GM18858 (cell line): Measurements from ENCODE around the gene TEC.
A peak's percentile ranks its signal among the peaks of the same experiment; 100 is the strongest.
"Not testable (repeated sequence)": the region's sequence is repeated elsewhere in the genome, so short reads cannot be mapped to it uniquely, and the experiment has no call there.

Experiments
- ATAC-seq: cut with Tn5 transposase; IDR thresholded peaks from one replicate; pipeline ENCODE4 v1.9.1; 2021; ENCODE audit not compliant: unreplicated experiment

Gene TEC

DNA sequence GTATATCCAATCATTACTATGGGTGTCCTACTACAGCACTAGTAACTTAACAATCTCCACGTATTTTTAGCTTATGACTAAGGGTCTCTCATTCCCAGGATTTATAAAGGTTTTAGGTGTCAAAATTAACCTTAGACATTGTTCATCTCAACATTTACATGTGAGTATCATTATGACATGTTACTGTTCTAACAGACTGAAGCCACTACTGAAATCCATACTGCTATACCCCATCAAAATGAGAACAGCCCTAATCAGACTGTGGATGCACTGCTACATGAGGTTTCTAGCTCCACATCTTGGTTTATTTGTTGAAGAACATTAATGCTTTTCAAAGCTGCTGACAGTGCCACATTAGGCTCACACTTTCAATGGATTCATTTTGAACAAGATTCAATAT lies 100.0 kb downstream of the TEC start:
- no peak for ATAC-seq

DNA sequence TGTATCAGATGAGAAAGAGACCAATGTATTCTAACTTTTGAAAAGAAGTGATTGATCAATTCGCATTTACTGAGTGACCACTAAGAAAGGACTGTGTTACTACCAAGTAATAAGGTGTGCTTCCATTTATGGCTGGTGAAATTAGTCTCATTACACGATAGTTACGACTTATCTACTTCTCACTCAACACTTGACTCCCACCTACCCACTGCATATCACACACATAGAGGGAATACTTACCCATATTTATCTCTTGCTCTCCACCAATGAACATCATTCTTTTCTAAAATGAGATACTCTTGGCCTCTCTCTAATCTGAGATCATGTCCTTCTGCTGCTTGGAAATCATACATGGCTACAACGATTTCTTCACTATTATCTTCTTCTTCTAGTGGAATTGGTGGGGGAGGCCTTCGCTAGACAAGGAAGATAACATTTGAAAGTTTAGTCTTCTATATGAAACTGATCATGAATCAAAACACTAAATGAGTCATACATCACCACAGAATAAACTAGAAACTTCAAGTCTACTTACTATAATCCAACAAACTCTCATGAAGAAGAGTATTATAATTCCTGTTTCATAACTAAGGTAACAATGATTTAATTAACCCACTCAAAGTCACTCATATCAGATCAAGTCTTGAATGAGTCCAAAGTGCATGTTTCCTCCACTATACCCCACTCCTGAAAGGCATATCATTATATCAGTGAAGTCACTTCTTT lies 101.9 kb downstream of the TEC start:
- peak; percentile 48 for ATAC-seq

DNA sequence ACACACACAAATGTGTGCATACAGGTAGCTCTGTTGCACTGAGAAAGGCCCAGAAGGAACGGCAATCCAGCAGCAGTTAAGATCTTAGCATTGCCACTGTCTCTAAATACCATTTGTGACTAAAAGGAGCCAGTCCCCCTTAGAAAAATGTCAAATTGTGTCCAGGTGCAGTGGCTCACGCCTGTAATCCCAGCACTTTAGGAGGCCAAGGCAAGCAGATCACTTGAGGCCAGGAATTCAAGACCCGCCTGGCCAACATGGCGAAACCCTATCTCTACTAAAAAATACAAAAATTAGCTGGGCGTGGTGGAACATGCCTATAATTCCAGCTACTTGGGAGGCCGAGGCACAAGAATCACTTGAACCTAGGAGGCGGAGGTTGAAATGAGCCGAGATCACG lies 105.1 kb downstream of the TEC start:
- not testable (repeated sequence) for ATAC-seq

DNA sequence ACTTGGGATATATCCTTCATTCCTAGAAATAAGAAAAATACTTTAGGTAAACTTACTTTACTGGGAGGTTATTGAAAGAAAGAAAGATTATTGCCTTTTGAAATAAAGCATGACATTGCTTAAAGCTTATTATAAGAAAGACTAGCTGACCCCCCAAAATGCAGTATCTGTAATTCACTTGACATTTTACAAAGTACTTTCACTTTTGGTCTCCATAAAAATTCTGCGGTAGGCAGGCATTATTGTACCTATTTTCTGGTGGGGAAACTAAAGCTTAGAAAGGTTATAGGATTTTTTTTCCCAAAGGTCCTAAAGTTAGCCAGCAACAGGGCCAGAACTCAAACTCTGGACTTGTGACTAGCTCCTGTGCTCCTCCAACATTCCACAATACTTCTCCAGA lies 105.9 kb downstream of the TEC start:
- no peak for ATAC-seq

DNA sequence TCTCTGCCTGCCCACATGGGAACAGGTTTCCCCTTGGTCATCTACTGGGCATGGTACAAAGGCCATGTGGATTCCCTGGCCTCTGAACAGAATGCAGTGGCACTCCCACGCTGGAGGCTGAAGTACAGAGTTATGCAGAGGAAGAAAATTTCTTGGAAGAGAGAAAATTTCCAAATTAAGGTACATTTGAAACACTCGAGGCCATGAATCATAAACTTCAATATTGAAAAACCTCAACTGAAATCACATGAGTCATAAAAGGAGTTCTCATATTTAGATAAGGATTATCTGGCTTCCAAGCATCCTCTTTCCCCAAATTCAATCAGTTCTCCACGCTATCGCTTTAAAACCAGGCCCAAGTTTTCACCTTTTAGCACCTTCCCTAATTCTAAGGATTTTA lies 107.5 kb downstream of the TEC start:
- no peak for ATAC-seq

DNA sequence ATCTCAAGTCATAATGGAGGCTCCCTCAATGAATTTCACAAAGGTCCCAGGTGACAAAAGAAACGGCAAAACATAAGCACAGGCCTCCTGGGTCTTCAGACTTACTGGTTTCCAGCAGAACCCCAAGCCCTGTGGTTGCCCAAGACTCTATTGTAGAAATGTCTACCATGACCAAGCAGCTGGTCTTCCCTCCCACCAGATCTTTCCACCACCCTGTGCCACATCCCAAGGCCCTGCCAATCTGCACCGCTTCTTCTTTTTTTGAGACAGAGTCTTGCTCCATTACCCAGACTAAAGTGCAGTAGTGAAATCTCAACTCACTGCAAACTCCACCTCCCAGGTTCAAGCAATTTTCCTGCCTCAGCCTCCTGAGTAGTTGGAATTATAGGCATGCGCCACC lies 112.4 kb downstream of the TEC start:
- no peak for ATAC-seq

DNA sequence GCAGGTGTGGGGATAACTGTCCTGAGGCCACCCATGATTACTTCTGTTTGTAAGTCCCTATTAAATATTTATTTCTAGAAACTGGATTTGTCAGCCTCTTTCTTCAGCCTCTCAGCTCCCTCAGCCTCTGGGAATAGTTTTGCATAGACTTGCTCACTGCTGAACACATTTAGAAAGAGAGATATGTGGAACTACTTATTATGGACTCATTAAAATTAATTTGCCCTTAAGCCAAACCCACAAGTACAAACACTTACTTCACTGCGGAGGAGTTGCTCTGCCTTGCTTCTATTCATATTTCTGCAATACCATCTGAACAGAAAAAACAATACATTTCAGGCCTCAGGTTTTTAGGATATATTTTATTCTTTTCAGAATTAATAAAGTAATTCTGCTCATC lies 113.2 kb downstream of the TEC start:
- ATAC-seq: no peak

DNA sequence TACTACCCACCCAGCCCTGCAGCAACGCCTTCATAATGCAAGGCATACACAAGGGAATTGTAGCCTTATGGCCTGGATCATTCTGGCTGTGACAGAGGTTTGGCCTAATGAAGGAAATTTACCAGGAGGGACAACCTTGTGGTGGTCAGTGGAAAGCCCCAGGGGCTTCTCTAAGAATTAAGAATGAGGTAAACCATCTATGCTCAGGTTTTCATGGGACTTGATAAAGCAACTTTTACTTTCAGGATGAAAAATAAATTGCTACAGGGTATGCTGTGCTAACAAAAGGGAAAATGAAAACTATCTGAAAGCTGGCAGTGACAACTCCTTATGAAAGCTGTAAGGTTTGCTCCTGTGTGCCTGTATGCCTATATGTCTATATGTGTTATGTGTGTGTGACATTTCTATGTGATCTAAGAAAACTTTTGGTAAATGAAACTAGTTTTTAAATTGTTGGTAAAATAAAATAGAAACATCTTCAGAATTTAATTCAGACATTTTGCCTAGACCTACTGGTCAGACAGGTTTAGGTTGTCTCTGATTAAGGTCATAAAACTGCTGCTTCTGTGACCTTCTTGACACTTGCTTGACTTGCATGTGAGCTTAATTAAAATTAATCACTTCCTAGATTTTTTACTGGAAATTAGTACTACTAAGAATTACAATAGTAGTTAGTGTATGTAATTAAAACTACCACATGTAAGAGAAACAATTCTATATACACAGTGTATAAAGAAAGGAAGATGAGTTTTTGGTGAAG lies 115.7 kb downstream of the TEC start:
- peak; percentile 63 for ATAC-seq

DNA sequence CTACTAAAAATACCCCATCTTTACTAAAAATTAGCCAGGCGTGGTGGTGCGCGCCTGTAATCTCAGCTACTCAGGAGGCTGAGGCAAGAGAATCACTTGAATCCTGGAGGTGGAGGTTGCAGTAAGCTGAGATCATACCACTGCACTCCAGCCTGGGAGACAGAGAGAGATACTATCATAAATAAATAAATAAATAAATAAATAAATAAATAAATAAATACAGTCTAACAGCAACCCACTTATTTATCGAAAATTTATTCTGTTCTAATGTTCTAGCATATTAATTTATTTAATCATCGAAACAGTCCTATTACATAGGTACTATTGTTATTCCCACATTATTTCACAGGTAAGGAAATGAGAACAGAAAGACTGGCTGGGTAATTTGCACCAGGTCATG lies 117.4 kb downstream of the TEC start:
- ATAC-seq: no peak

DNA sequence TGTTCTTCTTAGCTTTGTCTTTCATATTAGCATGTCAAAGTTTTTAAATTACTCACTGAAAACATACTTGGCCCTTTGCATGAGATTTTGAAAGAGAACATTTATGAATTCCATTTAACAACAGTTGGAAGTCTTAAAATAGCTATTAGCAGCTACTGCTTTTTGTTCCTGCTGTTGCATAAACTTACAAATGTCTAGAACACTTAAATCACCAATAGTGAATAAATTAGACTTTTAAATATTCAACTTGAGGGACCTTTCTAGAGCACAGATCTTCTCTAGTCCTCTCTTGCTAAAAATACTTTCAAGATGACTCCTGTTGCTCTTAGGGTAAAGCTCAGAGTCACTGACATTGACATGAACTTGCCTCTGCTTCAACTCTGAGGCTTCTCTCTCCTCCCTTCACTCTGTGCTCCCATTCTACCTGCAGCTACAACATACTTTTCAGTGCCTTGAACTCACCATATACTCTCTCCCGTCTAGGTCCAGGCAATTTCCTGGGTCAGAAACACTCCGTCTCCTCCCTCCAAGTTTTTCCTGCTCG lies 119.7 kb downstream of the TEC start:
- no peak for ATAC-seq

DNA sequence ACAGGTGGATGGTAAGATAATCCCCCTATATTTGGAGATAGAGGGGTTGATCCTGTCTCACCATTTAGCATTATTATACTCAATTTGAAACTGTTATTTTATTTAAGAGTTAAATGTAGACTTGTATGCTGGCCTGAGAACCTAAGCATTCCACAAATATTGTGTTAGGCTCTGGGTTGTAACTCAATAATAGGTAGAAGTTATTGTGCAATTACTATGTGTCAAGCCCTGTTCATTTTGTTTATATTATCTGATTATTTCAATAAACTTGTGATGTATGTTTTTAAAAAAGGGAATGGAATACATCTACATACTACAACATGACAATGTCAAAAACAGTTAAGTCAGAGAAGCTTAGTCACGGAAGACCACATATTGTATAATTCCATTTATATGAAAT lies 122.0 kb downstream of the TEC start:
- no peak for ATAC-seq

DNA sequence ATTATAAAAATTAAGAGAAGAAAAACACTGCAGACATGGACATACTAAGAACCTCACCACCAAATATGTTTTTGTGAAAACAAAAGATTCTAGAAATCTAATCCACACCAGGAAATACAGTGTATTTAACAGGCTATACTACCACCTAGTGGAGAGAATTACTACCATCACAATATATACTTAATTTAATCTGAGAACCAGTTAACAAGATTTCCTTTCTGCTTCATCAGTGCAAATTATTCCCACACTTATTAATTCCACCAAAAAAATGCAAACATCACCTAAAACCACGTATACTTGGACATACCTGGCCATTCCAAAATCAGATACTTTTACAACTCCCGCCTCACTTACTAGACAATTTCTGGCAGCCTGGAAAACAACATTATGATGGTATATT lies 128.6 kb downstream of the TEC start:
- no peak for ATAC-seq

DNA sequence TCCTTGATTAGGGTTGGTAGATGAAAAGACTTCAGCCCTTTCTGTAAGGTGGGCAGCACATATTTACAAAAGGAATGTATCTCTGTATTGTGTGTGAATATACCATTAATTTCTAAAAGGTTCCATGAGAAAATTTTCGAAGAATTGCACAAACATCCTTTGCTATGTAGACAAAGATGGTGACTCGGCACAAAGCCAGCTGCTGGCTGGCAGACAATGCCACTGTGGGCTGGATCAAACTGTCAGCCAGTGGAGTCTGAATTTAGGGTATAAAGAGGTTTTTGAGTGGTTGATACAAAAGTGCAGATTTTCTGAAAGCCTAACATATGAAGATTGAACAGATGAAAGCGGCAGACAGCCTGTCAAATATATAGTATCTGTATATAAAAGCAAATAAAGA lies 129.9 kb downstream of the TEC start:
- ATAC-seq: no peak

DNA sequence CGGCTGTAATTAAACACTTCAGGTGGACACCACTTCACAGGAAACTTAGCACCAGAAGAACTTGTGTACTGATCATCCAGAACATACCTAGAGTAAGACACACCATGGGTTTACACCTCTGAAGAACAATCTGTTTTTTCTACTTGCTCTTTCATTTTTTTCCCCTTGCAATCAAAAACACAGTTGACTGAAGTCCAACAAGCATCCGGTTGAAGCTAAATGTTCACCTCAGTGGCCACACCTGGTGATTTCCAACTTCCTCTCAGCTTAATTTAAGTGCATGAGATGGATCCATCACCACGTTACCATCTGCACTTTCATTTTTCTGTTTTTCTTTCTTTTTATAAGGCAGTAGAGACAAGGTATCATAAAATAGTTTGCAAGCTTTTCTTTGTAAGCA lies 130.7 kb downstream of the TEC start:
- peak; percentile 89 for ATAC-seq

DNA sequence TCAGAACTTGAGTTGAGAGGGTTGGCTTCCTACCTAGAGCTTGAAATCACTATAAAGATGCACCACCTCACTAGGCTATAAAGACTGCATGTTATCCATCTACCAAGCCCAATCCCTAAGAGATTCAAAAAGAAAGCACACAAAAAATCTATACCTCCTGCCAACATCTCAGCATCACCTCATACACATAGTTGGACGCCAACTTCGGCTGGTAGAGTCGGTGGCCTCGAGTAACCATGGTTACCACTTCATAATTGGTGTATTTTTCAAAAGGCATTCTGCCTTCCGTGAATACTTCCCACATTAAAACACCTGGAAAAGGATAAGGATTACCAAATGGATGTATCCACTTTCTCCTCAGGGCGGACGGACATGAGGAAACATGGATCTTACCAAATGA lies 131.1 kb downstream of the TEC start:
- ATAC-seq: no peak

DNA sequence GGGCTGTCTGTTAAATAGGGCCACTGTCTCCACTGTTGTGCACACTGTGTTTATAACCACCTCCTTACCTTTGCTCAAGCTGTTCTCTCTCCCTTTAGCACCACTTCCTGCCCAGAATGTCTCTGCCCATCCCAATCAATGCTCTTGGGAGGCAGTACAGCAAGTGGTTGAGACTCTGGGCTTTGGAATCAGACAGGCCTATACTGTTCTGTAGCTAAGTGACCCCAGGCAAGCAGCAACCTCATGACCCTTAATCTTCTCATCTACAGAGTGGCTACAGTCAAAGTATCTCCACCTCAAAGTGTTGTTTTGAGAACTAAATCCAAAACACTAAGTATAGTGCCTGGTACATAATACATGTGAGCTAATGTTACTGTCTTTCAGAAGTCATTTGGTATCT lies 131.8 kb downstream of the TEC start:
- no peak for ATAC-seq

DNA sequence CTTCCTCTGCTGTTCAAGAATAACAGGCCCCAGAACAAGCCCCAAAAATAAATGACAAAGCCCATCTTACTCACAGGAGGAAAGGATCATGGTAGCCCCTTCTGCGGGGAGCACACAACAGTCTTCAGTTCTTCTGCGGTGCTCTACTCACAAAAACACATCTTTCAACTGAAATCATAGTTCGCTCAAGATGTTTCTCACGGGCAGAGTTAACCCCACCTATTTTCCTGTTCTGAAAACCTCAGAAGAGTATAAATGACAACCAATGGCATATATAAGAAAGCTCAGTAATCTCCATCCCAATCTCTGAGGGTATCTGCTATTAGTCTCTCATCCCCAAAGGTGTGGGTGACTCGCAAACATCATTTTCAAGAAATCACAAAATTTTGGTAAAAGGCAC lies 135.6 kb downstream of the TEC start, which contains the start of gene TXK:
Gene TXK (minus strand): TSS at position 170 of the 400 bp plus-strand sequence. CDS start 80 bp downstream, at position 90.
- no peak for ATAC-seq

DNA sequence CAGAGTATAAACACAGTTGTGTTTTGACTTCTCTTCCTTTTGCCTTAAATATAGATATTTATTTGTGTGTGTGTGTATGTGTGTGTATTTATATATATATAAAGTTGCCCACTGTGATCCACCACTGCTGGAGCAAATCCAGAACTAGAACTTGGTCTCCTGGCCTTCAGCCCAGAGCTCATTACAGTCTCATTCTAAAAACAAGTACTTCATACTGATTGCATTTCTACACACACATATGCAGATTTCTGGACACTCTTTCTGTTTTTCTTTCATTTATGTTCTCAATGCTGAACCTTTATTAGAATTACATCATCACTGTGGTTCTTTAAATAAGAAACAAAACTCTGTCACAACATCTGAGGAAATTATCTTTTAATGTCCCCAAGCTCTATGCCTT lies 136.0 kb downstream of the TEC start:
- no peak for ATAC-seq

DNA sequence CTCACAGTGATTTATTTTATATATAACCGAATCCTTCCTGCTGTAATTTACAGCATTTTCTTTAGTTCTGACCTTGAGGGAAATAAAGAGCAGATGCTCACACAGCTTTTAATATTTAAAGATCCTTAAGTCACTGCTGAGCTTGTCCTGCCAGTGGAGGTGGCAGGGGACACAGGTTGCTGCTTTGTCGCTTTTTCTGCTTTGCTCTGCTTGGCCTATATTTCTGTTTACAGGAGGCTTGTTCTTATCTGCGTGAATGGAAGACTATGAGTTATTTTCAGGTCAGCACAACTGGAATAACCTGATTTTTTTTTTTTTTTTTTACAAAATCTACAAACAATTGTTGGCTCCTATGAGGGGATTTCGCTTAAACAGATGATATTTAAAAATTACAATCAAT lies 137.9 kb downstream of the TEC start:
- ATAC-seq: no peak

DNA sequence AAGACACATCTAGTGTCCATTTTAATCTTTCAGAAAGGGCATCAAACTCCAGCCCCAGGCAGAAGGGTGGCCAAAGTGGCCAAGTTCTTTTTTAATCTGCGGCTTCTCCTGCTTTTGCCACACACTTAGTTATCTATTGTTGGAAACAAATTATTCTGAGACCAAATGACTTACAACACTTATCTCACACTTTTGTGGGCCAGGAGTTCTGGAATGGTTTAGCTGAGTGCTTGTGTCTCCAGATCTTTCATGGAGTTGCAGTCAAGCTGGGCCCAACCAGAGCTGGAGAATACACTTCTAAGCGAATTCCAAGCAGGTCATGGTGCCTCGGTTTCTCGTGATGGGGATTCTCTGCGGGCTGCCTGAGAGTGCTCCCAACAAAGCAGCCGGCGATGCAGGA lies 139.5 kb downstream of the TEC start:
- no peak for ATAC-seq

DNA sequence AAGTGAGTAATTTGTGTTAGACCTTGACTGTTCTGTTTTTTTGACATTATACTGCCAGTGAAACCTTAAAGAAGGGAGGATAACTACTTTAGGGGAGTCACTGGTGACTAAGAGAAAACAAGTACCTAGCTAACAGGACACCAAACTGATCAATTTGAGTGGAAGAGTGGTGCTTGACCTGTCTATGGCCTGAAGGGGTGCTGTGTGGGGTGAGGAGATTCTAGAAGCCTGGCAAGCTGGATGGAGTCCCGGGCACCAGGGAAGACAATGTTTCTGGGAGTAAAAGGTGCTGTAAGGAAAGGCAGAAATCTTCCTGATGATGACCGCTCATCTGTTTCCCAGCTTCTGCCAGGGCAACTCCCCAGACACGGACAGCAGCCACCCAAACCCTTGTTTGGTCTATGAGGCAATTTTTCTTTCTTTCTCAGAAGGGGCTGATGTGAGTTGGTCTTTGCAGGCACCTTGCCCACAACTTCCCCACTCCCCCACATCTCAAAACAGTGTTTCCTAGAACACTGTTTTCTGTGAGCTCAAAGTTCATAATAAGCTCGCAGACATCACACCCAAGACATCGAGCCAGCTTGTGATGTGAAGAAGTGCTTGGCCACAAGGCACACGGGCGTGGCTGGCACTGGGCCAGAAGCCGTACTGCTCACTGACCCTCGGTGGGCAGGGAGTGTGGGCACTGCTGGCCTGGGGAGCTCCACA lies 140.2 kb downstream of the TEC start:
- no peak for ATAC-seq
